MM.1S (cell line): ENCODE data around the gene MC4R.

Experiments used
- EZH2phosphoT487 ChIP-seq: fragments of 300-600 bp; sonication (generic); IDR thresholded peaks from 2 replicates; pipeline ENCODE4 v1.6.1; 2018; ENCODE audit warnings: antibody characterized with exemption, low read length
- TF ChIP-seq, protein P1 (sequence below): fragments of 300-600 bp; sonication (generic); IDR thresholded peaks from 2 replicates; pipeline ENCODE4 v1.5.1; 2016; ENCODE audit warnings: antibody characterized with exemption, low read length, mixed read lengths

DNA sequence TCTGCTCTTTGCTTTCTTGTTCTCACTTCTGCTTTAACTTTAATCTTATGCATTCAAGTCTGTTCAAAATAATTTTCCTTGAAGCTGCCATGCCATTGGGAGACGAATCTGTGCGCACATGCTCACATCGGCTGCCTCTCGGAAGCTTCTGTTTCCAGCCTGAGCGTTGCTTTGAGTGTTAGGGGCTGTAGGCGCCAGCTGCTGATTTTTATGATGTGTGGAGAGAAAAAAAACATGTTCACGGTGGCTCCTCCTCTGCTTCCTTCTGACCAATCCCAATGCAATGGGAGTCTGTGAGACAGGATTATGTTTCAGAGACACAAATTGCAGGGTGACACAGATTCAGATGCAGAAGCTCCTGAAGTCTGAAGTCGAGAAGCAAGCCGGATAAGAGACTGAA is at the start of gene MC4R:
- TF ChIP-seq, protein P1, sequence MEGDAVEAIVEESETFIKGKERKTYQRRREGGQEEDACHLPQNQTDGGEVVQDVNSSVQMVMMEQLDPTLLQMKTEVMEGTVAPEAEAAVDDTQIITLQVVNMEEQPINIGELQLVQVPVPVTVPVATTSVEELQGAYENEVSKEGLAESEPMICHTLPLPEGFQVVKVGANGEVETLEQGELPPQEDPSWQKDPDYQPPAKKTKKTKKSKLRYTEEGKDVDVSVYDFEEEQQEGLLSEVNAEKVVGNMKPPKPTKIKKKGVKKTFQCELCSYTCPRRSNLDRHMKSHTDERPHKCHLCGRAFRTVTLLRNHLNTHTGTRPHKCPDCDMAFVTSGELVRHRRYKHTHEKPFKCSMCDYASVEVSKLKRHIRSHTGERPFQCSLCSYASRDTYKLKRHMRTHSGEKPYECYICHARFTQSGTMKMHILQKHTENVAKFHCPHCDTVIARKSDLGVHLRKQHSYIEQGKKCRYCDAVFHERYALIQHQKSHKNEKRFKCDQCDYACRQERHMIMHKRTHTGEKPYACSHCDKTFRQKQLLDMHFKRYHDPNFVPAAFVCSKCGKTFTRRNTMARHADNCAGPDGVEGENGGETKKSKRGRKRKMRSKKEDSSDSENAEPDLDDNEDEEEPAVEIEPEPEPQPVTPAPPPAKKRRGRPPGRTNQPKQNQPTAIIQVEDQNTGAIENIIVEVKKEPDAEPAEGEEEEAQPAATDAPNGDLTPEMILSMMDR = no peak
- no peak for TF ChIP-seq EZH2phosphoT487
